Amygdala (tissue), 56 donors: Measurements from ENCODE around the gene TNFSF9.
A peak's percentile ranks its signal among the peaks of the same experiment; 100 is the strongest.
"Not testable (repeated sequence)": the region's sequence is repeated elsewhere in the genome, so short reads cannot be mapped to it uniquely, and the experiment has no call there.

Experiments
- DNase-seq, 56 donors: peaks; one replicate each; lab custom pipeline; 2025; lab: John Stamatoyannopoulos, UW

Gene TNFSF9

GRCh38 chr19:6568010-6568526, 37.2 kb downstream of the TNFSF9 start:
- no peak for DNase-seq

GRCh38 chr19:6568816-6569215, 38.0 kb downstream of the TNFSF9 start:
- no peak for DNase-seq

- DNase-seq = no peak
These were observed 39.9 kb downstream of the TNFSF9 start for GRCh38 chr19:6570764-6571163.

DNA sequence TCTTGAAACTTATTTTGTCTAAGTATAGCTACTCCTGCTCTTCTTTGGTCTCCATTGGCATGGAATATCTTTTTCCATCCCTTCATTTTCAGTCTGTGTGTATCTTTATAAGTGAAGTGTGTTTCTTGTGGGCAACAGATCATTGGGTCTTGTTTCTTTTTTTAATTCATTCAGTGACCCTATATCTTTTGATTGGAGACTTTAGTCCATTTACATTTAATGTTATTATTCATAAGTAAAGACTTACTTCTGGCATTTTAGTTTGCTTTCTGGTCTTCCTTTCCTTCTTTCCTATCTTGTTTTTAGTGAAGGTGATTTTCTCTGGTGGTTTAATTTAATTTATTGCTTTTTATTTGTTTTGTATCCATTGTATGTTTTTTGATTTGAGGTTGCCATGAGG, 40.3 kb downstream of the TNFSF9 start:
- DNase-seq = no peak

- DNase-seq = peak in 25 of 56 donors; percentile 1 to 58 (median 15)
These were observed 41.4 kb downstream of the TNFSF9 start for GRCh38 chr19:6572217-6572616.

DNA sequence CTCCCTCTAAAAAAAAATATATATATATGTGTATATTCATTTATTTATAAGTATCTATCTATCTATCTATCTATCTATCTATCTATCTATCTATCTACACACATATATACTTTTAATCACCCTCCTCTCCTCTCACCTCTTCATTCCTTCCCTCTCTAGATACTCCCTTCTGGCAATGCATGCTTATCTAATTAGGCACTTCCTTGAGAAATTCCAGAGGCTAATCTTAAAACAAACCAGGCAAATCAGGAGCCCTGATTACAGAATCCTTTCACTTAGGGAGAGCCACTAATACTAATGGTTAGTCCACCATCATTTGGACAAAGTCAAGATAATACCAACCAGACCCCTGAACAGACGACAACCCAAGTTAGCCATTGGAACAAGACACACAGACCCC, 42.5 kb downstream of the TNFSF9 start:
- no peak for DNase-seq

- no peak for DNase-seq
These were observed 46.1 kb downstream of the TNFSF9 start for GRCh38 chr19:6576869-6577475.

GRCh38 chr19:6577476-6578125, 46.8 kb downstream of the TNFSF9 start:
- peak in 2 of 56 donors; percentile 9 to 12 for DNase-seq

DNA sequence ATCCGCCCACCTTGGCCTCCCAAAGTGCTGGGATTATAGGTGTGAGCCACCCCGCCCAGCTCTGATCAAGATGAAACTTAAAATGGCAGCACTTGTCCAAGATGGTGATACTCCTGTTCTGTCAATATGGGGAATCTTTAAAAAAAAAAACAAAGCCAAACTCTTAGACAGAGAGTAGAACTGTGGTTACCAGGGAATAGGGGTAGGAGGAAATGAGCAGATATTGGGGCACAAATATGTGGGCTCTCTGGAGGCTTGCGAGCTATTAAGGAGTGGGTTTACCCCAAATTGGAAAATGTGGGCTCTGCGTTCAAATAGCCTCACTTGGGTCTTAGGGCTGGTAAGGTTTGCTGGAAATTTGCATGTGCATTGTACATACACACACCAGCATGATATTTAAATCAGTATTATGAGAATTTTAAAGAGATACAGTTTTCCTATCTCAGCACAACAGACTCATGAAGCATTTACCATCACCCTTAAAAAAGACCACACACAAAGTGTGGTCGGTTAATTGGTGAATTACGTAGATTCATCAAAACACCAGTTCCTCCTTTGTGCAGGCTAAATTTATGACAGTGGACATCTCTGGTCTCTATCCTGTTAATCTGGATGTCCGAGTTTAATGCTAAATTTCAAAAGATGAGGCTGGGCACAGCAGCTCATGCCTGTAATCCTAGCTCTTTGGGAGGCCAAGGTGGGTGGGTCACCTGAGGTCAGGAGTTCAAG, 48.8 kb downstream of the TNFSF9 start:
- no peak for DNase-seq

DNA sequence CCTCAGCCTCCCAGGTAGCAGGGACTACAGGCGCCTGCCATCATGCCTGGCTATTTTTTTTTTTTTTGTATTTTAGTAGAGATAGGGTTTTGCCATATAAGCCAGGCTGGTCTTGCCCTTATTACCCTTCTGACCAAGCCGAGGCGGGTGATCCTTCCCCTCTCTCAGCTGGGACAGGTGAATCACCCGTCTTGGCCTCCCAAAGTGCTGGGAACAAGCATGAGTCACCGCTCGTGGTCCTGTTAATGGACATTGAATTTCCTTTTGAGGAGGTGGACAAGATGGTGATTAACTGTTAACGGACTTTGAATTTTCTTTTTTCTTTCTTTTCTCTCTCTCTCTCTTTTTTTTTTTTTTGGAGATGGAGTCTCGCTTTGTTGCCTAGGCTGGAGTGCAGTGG, 49.5 kb downstream of the TNFSF9 start:
- no peak for DNase-seq

- not testable (repeated sequence) for DNase-seq
These were observed 52.0 kb downstream of the TNFSF9 start for GRCh38 chr19:6582515-6583484.
